RPMI8226 (cell line): Measurements from ENCODE around the gene ATG2A.

Experiments
- DNase-seq: peaks from one replicate; pipeline ENCODE4 v3.0.0-alpha.2; 2015

Gene ATG2A

DNA sequence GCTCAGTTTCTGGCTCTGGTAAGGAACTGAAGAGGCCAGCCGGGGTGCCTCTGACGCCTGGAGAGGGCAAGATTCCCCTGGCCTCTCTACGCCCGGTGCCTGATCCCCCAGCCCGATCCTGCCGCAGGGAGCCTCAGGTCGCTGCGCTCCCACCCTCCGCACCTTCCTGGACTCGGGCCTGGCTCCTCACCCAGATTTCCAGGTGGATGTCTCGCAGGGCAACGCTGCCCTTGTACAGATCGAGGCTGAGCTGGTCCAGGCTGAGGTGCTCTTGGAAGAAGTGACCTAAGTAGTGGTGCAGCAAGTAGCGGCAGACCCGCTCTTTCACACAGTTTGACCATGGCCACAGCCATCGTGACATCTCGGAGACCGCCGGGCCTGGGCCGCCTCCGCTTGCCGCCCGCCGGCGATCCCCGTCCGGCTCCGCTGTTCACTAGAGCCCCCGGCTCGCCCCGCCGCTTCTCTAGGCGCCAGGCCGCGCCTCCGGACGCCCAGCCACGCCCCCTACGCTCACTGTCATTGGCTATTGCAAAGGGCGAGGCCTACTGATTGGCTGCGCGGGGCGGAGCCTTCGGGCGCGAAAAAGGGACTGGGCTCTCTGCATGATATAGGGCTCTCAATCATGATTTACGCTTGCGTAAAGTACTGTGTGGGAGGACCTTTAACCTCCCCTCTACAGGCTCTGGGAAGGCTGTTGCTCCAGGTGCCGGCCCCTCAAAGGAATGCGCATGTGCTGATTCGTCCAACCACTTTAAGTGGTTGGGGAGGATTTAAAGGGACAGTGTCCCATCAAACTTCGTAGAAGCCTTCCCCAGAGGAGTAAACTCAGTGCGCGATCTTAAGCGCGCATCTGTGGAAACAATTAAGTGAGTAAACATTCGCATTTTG lies at the start of gene ATG2A:
Gene ATG2A (minus strand): TSS at position 435 of the 888 bp plus-strand sequence. CDS start 74 bp downstream, at position 361.
- peak; percentile 100 for DNase-seq

DNA sequence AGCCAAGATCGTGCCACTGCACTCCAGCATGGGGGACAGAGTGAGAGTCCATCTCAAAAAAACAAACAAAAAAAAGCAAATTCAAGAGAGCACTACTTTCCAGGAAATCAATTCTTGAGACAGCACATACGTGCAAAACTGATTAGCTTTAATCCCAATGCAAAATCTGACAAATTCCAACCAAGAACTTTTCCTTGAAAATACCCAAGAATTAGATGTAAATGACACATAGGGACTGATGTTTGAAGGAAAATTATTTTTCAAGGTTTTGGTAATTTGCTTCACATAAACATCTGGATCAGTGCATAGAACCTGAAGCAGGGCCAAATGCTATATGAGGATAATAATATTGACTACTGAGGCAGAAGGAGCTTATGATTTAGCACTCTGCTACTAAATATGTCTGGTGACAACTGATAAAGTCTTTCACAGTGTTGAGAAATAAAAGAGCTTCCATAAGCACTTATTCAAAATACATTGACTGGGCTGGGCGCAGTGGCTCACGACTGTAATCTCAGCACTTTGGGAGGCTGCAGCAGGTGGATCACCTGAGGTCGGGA lies 46.1 kb upstream of the ATG2A start:
- DNase-seq = no peak

DNA sequence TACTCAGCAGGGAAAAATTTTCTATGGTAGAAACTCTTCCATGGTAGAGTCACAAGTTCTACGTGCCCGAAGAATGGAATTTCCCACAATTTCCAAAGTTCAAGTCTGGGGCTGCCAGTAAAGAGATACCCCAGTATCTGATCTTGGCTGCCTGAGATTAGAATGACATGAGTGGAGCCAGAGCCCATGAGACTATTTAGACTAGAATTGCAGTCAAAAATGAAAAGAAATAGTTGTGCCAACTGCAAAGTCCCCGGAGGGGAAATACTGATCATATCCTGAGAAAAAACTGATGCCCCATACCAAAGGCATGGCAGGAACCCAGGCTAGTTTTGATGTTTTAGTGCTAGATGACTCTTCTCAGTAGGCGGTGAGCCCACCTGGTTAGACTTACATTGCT lies 43.7 kb upstream of the ATG2A start:
- no peak for DNase-seq

DNA sequence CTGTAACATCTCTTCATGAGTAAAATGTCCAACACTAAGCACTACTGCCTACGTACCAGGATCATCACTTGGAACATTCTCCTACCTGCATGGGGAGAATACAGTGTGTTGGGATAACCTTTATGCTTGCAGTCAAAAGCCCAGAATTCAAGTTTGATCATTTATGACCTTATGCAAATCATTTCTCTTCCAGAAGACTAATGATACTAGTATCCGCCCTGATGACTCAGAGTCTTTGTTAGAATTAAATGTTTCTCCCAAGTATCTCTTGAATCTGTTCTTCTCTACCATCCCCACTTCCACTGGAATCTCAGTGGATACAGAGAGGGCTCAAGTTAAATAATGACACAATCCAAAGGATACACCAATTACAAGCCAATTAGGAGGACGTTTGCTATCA lies 42.5 kb upstream of the ATG2A start:
- DNase-seq = no peak

DNA sequence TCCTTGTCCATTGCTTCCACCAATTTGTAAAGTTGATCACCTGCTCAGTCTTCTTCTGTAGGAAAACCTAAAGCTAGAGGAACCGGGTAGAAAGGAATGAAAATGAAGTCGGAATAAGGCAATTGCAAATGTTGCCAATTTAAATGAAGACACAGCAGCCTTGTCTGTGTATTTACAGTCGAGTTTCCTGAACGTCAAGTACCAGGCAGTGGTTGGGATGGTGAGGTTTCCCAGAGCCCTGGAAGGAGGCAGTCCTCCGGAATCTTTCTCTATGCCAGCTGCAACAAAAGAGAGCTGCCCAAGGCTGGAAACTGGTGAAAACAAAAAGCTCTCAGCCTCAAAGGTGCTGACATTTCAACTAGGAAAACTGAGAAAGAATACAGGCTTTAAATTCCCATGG lies 37.2 kb upstream of the ATG2A start:
- DNase-seq = no peak

DNA sequence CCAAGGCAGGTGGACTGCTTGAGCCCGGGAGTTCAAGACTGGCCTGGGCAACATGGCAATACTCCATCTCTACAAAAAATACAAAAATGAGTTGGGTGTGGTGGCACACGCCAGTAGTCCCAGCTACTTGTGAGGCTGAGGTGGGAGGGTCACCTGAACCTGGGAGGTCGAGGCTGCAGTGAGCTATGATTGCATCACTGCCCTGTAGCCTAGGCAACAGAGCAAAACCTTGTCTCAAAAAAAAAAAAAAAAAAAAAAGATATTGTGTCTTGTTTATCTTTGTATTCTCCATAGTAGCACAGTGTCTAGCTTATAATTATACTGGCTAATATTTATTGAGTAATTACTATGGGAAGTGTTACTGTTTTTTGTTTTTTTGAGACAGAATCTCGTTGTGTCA lies 34.5 kb upstream of the ATG2A start:
- DNase-seq = no peak

DNA sequence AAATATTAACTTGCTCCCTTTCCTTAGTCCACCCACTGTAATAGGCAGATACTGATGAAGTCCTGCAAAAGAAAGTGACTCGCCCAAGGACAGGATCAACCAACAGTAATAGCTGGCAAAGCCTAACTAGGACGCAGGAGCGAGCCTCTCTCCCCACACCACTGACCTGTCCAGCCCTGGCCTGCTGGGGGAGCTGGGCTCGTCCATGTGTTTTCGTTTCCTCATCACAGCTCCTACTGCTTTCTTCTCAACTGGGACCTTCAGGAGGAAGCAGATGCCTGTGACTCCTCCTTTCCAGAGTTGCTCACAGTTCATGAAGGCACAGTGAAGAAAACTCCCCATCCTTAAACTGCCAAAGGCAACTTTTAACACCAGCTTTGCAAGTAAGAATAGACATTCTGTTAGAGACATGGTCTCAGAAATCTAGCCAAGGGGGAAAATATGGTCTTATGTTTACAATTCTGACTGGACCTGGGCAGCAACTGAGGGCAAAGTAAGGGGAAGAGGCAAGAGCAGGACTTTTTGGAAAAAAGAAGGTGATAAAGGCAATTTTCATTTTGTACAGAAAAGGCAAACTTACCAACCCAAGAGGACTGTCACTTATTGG lies 30.3 kb upstream of the ATG2A start:
- DNase-seq = no peak

DNA sequence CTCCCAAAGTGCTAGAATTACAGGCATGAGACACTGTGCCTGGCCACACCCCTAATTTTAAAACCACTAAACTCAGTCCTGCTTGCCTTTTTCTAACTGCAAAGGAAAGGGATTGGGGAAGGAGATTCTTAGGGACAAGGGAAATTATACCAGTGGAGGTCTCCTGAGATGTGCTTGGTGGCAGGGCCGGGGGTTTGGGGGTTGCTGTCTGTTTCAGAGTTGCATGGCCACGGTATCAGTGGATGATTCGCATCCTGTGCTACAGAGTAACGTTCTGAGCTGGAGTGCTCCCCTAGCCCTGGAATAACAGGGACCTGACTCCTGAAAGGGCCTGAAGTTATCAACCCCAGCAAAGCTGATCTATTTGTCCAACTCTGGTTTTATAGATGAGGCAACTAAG lies 19.5 kb upstream of the ATG2A start:
- no peak for DNase-seq

DNA sequence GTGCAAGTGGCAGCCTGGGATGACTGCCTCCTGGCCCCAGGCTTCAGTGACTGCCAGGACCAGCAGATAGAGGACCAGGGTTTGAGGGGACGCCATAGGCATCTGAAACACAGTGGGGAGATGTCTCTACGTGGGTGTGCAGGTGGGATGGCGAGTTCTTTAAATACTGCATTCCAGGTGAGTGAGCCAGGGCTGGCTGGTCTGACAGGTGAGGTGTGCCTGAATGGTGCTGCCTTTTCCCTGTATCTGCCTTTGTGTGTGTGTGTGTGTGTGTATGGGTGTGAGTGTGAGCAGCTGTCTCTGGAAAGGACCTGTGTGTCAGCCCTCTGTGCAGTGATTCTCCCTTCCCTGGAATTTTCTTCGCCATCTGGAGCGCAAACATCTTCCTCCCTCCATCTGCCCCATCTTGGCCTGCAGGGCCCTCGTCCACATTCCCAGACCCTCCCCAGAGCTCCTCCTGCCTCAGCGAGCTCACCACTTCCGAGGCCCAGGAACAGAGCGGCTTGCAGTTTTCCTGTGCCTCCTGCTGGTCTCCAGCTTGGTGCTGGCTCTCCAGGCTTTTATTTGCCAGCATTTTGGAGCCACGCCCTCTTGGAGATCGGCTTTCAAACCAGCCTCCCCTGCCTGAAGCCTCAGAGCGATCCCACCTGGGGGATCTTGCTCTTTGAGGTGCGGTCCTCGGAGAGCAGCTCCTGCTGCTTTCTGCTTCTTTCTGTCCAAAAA lies 18.5 kb upstream of the ATG2A start, which contains the start of gene GPHA2:
Gene GPHA2 (minus strand): TSS at position 535 of the 723 bp plus-strand sequence. CDS start 433 bp downstream, at position 102.
- DNase-seq = no peak

DNA sequence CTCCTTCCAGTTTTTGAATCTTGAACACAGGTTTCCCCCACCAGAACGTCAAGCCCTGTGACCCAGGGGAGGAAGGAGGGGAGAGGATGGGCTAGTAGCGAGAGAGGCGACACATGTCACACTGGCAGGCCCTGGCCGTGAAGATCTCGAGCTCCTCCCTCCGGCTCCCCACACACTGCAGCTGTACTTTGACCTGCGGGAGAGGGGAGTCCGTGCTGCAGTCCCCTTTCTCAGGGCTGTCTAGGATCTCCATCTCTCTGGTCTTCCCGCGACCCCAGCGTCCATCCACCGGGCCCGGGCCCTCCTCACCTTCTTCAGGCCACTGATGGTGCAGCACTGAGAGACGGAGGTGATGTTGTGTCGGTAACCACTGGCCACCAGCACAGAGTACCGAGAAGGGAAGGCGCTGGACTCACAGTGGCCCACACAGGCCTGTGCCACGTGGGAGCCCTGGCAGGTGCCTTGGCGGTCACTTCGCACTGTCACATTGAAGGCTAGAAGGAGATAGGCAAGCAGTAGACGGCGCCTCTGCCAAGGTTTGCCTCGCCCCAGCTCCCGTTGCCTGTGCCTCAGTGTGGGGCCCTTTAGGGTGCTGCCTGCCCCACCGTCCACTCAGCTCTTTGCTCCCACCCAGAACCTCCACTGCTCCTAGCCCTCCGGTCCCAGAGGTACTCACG lies 17.8 kb upstream of the ATG2A start:
- DNase-seq = no peak

DNA sequence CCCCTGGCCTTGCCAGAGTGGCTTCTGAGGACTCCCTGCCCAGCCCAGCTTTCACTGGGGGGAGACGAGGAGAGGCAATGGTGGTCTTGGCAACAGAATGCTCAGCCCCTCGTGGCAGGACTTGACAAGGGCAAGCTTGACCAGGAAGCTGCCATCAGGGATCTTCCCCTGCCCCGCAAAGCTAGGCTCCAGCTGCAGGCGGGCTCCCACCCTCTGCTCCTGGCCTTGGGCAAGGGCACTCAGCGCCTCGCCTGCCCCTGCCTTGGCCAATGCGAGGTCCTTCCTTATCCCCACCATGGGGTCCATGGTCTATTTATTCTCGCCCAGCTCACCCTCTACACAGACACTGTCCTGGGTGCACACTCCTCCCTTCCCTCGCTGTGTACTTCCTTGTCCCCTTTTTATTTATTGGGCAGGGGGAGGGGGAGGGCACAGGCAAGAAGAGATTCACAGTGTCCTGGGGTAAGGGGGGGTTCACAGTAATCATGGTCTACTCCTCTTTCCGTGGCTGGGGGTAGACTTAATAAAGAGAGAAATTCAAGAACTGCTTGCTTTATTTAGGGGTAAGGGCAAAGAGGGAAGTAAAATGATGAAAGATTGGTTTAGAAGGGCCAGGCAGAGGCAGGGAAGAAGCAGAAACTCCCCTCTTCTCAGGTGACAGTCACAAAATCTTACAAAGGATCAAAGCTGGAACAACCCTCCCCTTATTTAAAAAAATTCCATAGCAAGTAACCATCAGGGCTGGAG lies 17.1 kb upstream of the ATG2A start:
- no peak for DNase-seq

DNA sequence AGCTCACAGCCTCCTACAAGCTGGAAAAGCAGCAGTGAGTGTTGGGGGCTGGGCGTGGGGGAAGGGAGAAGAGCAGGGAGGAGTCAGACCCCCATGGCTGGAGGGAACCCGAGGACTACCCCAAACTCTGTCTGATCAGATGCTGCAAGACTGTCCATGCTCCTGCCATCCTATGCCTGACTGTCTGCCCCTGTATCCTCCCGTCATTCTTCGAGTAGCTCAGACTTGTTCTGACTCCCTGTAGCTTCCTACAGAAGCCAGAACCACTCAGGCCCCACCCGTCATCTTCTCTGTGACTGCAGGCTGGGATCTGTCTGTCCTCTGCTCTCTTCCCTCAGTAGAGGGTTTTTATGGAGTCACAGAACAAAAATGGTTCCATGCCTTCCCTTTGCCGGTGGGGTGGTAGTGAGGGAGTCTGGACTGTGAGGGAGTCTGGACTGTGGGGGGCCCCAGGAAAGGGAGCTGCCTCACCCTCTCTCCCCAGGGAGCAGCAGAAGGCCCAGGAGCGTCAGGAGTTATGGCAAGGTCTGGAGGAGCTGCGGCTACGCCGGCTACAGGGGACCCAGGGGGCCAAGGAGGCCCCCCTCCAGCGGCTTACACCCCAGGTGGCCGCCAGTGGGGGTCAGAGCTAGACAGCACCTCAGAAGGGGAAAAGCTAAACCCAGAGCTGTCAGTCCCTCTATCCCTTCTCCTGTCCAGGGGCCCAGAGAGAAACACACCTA lies 16.4 kb upstream of the ATG2A start:
- no peak for DNase-seq

DNA sequence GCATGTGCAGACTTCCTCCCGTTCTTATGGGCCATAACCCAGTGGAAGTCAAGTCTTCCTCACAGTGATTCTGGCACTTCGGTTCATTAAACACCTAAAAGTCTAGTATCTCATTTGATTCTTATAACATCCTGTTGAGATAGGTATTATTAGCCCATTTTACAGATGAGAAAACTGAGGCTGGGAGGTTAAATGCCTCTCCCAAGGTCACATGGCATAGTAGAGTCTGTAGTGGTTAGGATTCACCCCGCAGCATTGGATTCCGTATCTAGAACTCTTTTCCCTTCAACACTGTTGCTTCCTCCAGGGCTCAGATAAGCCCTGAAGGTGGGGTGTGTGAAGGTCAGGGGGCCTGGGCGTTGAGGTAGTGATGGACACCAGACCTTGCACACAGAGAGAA lies 15.3 kb upstream of the ATG2A start:
- no peak for DNase-seq

DNA sequence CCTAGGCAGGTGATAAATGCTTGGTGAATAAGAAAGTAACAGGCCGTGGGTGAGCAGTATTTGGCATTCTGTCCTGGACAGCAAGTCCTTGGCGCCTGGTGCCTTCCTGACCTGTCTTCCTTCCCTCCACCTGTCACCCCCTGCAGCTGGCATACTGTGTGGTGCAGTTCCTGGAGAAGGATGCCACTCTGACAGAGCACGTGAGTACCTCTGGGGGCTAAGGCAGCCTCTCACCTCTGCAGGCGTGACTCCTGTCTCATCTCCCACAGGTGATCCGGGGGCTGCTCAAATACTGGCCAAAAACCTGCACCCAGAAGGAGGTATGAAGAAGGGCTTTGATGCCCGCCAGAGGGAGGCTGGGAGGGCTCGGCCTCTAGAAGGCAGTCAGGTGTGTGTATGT lies 14.3 kb upstream of the ATG2A start:
- no peak for DNase-seq

DNA sequence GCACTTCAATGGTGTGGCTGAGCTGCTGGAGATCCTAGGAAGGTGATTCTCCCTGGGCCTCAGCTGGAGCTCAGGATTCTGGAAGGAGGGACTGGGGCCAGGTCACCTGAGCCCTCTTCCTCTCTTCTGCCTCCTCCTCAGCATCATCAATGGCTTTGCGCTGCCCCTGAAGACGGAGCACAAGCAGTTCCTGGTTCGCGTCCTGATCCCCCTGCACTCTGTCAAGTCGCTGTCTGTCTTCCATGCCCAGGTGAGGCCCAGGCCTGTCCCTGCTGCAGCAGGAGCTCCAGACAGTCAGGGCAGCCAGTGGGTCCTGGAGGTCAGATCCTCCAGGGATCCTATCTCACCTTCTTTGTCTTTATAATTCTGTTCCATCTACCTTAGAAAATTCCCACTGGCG lies 13.3 kb upstream of the ATG2A start:
- no peak for DNase-seq

DNA sequence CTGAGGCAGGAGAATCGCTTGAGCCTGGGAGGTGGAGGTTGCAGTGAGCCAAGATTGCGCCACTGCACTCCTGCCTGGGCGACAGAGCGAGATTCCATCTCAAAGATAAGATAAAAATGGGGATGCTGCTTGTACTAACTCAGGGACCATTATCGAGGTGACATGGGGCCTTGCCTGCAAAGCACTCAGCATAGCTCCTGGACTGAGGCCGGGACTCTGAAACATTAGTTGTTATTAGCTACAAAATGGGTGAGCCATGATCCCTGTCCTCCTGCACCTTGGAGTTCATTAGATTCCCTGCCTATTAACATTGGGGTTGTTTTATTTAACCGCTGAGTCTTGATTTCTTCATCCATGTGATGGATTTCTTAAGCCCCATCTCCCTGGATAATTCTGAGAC lies 12.6 kb upstream of the ATG2A start:
- no peak for DNase-seq

DNA sequence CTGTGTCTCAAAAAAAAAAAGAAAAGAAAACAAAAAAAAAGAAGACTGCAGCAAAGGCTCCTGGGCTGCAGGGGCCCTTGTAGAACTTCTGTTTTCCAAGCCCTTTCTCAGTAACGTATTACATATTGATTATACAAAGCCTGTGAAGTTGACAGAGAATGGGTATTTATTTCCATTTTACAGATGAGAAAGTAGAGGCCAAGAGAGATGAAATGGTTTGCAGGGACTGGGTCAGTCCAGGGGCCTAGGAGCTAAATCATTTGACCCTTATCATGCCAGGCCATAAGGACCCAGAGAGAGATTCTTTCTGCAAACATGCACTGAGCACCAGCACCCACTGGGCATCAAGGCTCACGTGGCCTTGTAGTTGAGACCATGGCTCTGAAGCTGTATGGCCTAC lies 11.9 kb upstream of the ATG2A start:
- DNase-seq = no peak

DNA sequence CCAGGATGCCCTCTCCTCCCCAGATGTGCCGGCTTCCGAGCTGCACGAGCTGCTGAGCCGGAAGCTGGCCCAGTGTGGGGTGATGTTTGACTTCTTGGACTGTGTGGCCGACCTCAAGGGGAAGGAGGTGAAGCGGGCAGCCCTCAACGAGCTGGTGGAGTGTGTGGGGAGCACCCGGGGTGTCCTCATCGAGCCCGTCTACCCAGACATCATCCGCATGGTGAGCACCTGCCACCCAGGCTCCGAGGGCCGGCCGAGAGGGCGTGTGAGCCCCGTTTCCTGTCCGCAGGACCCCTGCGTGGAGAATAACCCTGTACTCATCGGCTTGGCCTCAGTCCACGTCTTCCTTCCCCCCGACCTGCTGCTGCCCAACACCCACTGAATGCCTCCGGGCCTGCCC lies 9.7 kb upstream of the ATG2A start:
- DNase-seq = no peak

DNA sequence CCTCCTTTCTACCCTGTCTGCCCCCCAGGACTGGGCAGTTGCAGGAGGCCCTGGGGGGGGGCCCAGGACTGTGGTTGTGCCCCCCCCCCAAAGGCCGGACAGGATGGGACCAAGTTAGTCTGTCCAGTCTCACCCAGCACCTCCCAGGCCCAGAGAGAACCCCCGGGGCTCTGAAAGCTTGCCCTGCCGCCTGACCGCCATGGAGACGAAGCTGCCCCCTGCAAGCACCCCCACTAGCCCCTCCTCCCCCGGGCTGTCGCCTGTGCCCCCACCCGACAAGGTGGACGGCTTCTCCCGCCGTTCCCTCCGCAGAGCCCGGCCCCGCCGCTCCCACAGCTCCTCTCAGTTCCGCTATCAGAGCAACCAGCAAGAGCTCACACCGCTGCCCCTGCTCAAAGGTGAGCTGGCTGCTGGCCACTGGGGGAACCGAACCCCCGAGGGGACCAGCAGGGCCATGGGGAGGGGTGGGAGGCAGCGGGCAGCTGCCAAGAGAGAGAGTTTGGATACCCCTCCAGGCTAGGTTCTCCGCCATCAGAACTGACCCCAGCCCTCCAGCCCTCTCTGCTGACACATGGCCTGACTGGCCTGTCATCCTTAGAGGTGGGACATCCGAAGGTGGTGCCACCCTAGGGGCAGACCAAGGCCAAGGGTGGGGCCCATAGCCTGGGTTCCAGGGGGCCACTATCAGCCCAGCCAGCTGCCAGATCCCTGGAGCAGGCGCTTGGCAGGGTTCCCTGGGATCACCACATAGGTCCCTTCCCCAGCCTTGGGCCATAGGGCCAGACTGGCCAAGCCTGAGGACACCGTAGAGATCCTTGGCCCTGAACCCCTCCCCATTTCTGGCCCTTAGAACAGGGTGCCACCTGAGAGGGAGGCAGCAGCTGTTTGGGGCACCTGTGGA lies 8.8 kb upstream of the ATG2A start:
- DNase-seq = no peak

DNA sequence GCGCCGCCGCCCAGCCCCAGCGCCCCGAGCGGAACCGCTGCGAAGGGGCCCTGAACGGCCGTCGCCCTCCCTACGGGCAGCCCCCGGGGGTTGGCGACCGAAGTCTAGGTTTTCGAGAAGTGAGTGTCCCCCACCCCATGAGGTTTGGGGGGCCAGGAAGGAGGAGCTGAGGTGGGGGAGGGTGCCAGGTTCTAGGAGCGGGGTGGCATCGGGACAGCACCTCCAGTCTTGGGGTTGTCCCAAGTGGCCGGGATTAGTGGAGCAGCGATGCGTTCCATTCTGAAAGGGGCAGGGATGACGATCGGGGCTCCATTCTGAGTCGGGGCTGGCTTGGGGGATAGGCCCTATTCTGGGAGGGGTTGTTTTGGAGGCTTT lies 7.9 kb upstream of the ATG2A start:
- DNase-seq = no peak
